ENCODE data around the gene KRT24.

Gene KRT24

GRCh38 chr17:40687106-40687505 is 16.4 kb downstream of the KRT24 start:
- no peak for DNase-seq

- no peak for DNase-seq
Observed at GRCh38 chr17:40686192-40686591, 17.4 kb downstream of the KRT24 start.

- no peak for DNase-seq
Observed at GRCh38 chr17:40680998-40681397, 22.6 kb downstream of the KRT24 start.

DNA sequence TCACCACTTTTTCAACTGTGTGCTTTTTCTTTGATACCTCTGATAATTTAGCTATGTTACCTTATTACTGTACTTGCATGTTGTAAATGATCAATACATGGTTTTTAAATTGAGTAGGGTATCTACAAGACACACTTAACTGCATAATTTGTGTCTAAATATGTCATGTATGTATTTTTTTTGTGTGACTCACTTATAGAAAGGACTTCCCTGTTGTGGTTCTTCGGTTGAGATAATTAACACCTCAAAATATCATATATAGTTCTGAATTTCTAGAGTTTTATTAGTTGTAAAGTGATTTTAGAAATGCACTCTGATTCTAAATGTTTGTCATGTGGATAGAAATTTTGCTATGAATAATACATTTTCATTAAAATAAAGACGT is 24.0 kb downstream of the KRT24 start:
- no peak for DNase-seq

GRCh38 chr17:40678902-40679522 is 24.5 kb downstream of the KRT24 start:
- no peak for DNase-seq

- no peak for DNase-seq
Observed at GRCh38 chr17:40675905-40676304, 27.6 kb downstream of the KRT24 start.

GRCh38 chr17:40672654-40673053 is 30.9 kb downstream of the KRT24 start:
- no peak for DNase-seq

- no peak for DNase-seq
Observed at GRCh38 chr17:40671282-40671681, 32.3 kb downstream of the KRT24 start.

DNA sequence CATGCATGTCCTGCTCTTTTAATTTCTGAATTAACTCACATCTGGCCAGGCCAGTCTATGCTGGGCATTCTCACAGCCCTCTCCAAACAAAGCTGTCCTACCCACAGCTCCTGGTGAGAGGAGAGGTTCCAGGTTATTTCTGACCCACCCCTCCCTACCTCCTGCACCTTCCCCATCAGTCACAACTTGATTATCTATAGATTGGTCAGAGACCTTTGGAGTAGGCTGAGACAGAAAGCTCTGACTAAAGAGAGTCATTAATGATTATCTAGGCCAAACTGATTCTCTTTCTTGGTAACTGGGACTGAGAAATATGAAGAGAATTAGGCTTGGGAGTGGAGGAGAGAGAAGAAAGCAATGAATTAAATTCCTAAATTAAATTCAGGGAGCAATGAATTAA is 37.2 kb downstream of the KRT24 start:
- DNase-seq = no peak

GRCh38 chr17:40664582-40665333 is 38.8 kb downstream of the KRT24 start, which contains the start of gene KRT222:
TSS of gene KRT222 (minus strand) at chr17:40665177. CDS start at chr17:40665099, 78 bp downstream.
- DNase-seq = no peak

GRCh38 chr17:40663252-40663651 is 40.3 kb downstream of the KRT24 start:
- no peak for DNase-seq

- DNase-seq = no peak
Observed at GRCh38 chr17:40659911-40660310, 43.6 kb downstream of the KRT24 start.

DNA sequence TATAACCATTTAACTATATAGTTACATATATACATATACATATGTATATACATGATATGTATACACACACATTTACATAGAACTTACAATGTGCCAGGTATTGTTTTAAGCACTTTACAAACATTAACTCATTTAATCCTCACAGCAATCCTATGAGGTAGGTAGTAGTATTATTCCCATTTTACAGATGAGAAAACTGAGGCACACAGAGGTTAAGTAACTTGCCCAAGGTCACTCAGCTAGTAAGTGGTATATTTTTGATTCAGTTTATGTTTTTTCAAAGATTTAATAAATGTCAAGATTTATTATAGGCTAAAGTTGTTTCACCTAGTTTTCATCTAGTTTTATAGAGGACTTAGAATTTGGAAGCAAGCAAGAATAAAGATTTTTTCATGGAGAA is 45.2 kb downstream of the KRT24 start:
- no peak for DNase-seq

DNA sequence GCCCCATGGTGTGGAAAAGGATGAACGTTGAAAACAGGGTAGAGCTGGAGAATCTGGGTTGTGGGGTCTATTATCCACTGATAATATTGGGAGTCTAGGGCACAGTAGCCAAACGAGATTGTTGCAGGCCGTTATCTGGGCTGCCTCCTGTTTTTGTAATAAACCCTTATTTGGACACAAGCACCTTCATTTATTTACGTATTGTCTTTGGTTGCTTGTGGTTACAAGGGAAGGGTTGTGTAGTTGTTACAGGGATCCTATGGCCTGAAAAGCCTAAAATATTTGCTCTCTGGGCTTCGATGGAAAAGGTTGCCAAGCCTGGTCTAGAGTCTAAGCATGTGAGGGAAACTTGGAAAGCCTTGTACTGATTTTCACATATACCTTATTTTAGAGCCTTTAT is 51.6 kb downstream of the KRT24 start:
- no peak for DNase-seq

GRCh38 chr17:40648384-40648968 is 55.1 kb downstream of the KRT24 start:
- no peak for DNase-seq
